ENCODE results near the gene SEMA4A.

GRCh38 chr1:156163712-156164111, 10.3 kb downstream of the SEMA4A start:
- no peak for TF ChIP-seq CTCF (IDR thresholded peaks at IDR 0.05; ENCODE audit: poor library complexity, severe bottlenecking)
- TF ChIP-seq EP300 (conservative IDR thresholded peaks at IDR 0.05; ENCODE audit: poor library complexity, severe bottlenecking), result no peak
- TF ChIP-seq RAD21 (conservative IDR thresholded peaks at IDR 0.05), result no peak
- no peak for TF ChIP-seq POLR2AphosphoS5 (IDR thresholded peaks at IDR 0.05)

Measured in neural cell (in vitro differentiated cells).